Measurements from ENCODE around the gene LRP1B.

LRP1B gene

GRCh38 chr2:141959016-141959415 is 171.8 kb downstream of the LRP1B start:
- no peak overlapping the region for H3K27ac ChIP-seq
- no peak for TF ChIP-seq CTCF (conservative IDR thresholded peaks at IDR 0.05)

- no peak for TF ChIP-seq CTCF (conservative IDR thresholded peaks at IDR 0.05)
- H3K27ac ChIP-seq: no peak overlapping the region
Observed at GRCh38 chr2:141957827-141958450, 172.9 kb downstream of the LRP1B start.

DNA sequence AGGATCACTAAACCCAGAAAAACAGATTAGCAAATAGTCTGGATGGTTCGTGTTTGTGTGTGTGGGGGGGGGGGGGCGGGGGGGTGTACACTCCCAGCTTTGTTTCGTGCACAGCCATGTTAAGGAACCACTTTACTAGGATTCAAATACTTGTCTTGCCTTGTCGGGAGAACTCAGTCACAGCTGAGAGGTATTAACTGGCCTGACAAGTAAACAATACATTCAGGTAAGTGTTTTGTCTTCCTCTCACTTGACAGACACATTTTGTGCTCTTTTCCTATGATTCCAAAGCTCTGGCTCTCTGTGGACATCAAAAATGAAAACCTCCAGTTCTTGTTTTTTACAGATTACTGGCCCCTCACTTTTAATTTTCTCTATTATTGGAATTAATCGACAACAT is 173.5 kb downstream of the LRP1B start:
- H3K27ac ChIP-seq: no peak overlapping the region
- TF ChIP-seq CTCF (conservative IDR thresholded peaks at IDR 0.05): no peak

- H3K27ac ChIP-seq: no peak overlapping the region
- no peak for TF ChIP-seq CTCF (conservative IDR thresholded peaks at IDR 0.05)
Observed at GRCh38 chr2:141947396-141948114, 183.3 kb downstream of the LRP1B start.

GRCh38 chr2:141946016-141946415 is 184.8 kb downstream of the LRP1B start:
- no peak overlapping the region for H3K27ac ChIP-seq
- TF ChIP-seq CTCF (conservative IDR thresholded peaks at IDR 0.05): no peak

DNA sequence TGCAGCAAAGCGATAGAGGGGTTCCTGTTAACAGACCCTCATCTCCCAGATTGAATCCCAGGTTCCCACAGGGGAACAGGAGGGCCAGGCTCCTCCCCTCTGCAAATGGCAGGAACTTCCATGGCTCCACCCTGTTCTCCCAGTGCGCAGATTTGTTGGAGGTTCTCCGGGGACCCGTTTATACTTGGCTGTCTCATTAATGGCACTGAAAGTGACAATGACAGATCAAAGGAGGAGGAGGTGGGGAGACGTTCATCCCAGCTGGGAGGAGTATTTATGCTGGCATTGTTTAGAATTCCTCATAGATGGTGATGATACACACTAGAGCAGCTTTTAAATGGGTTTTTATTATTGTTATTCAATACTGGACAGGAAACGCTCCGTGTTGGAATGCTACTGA is 186.9 kb downstream of the LRP1B start:
- no peak overlapping the region for H3K27ac ChIP-seq
- TF ChIP-seq CTCF (conservative IDR thresholded peaks at IDR 0.05): no peak

GRCh38 chr2:141942006-141942789 is 188.6 kb downstream of the LRP1B start:
- no peak overlapping the region for H3K27ac ChIP-seq
- peak; percentile 71 for TF ChIP-seq CTCF (conservative IDR thresholded peaks at IDR 0.05)
